ENCODE results near the gene CEMIP. TPM values are rescaled to one million over a fixed set of nuclear protein-coding genes. Genes with fewer than 3 reads are reported as not detected.

The CEMIP gene
- total and polyA plus RNA-seq, 2 of the 8 experiments (the other 6 are each of a cell fraction or from before 2014, with no cell fraction given): 0.11 to 0.60 TPM

GRCh38 chr15:80732167-80732566 is 47.0 kb upstream of the CEMIP start:
- H4K5ac ChIP-seq (ENCODE audit: insufficient read length, low read depth, low read length): no peak overlapping the region
- no peak for DNase-seq (ENCODE audit: low read depth in 1 of 2, low spot score in 2 of 2)
- H2BK20ac ChIP-seq (ENCODE audit: low read length): no peak overlapping the region
- H3K79me1 ChIP-seq (ENCODE audit: low read depth, low read length): peaks cover 3% of the 10 kb centered on the region
- H2AFZ ChIP-seq (ENCODE audit: low read length): no peak overlapping the region
- no peak for TF ChIP-seq RXRA (IDR thresholded peaks at IDR 0.05; ENCODE audit: insufficient read depth, low read depth, low read length)
- TF ChIP-seq SRF (IDR thresholded peaks at IDR 0.05; ENCODE audit: low read depth, low read length): no peak
- TF ChIP-seq CREB1 (IDR thresholded peaks at IDR 0.05): no peak
- TF ChIP-seq ATF3 (IDR thresholded peaks at IDR 0.05; ENCODE audit: insufficient read depth, low read depth, low read length): no peak
- TF ChIP-seq TBP (IDR thresholded peaks at IDR 0.05; ENCODE audit: low read depth, low read length): no peak
- TF ChIP-seq FOSL1 (IDR thresholded peaks at IDR 0.05; ENCODE audit: insufficient read depth, low read depth, low read length): no peak
- no peak for TF ChIP-seq GABPA (IDR thresholded peaks at IDR 0.05; ENCODE audit: borderline replicate concordance, insufficient read depth, low read length)
- TF ChIP-seq SIN3A (conservative IDR thresholded peaks at IDR 0.05 in 1 of 2, IDR thresholded peaks at IDR 0.05 in 1 of 2; ENCODE audit: low read depth in 1 of 2, low read length in 2 of 2): no peak
- TF ChIP-seq CHD2 (IDR thresholded peaks at IDR 0.05; ENCODE audit: low read length): no peak
- no peak for TF ChIP-seq JUN (IDR thresholded peaks at IDR 0.05; ENCODE audit: low read depth, low read length)
- no peak for TF ChIP-seq PHF8 (conservative IDR thresholded peaks at IDR 0.05; ENCODE audit: low read depth, low read length)
- TF ChIP-seq HDAC2 (IDR thresholded peaks at IDR 0.05; ENCODE audit: borderline replicate concordance in 1 of 2, low read depth in 2 of 2, low read length in 2 of 2): no peak
- TF ChIP-seq SP4 (IDR thresholded peaks at IDR 0.05; ENCODE audit: low read length): no peak
- H3K4me3 ChIP-seq (ENCODE audit: extremely low read depth in 1 of 4, insufficient read depth in 2 of 4, low read depth in 3 of 4, low read length in 4 of 4): no peak overlapping the region
- no peak overlapping the region for H2BK120ac ChIP-seq (replicated peaks; ENCODE audit: low read depth, low read length)
- H3K4me1 ChIP-seq (replicated peaks in 1 of 4; ENCODE audit: control insufficient read depth in 3 of 4, insufficient read depth in 4 of 4, low read length in 3 of 4): peaks cover 0 to 6% (median 0%) of the 10 kb centered on the region in 4 experiments; a peak in 2 of 7 replicates
- no peak overlapping the region for H2AK5ac ChIP-seq (ENCODE audit: low read depth, low read length)
- FAIRE-seq: no peak
- peaks cover 0 to 1% of the 10 kb centered on the region in 2 experiments for H4K20me1 ChIP-seq (replicated peaks in 1 of 2; ENCODE audit: control insufficient read depth in 1 of 2, insufficient read depth in 2 of 2, low read length in 2 of 2)
- no peak overlapping the region for H3K4ac ChIP-seq (replicated peaks; ENCODE audit: insufficient read length, low read depth, low read length)
- H3K14ac ChIP-seq (ENCODE audit: insufficient read length): no peak overlapping the region
- WGBS, 2 experiments (ENCODE audit: extremely low coverage in 1 of 2, insufficient coverage in 1 of 2, insufficient read length in 1 of 2, insufficient replicate concordance in 2 of 2, low coverage in 1 of 2, low lambda C conversion rate in 2 of 2, missing lambda C conversion rate in 1 of 2): 88% methylated on average over 6 of the region's 6 CpGs; no CpG with 5 or more reads in 1 of the 2 experiments
- H3K79me2 ChIP-seq (ENCODE audit: control insufficient read depth in 1 of 2, insufficient read depth in 2 of 2, low read length in 2 of 2): peaks cover 0 to 19% of the 10 kb centered on the region in 2 experiments; a peak in 2 of 4 replicates
- H2BK12ac ChIP-seq (ENCODE audit: low read depth, low read length): no peak overlapping the region
- no peak overlapping the region for H4K91ac ChIP-seq (replicated peaks; ENCODE audit: insufficient read length, low read length)
- H3K9me3 ChIP-seq (ENCODE audit: insufficient read depth in 2 of 2, low read depth in 1 of 2, low read length in 1 of 2): no peaks in the 10 kb centered on the region
- no peak overlapping the region for H3K23ac ChIP-seq (ENCODE audit: insufficient read length)
- H3K56ac ChIP-seq (replicated peaks; ENCODE audit: insufficient read length, low read depth, low read length): no peak overlapping the region
- no peak overlapping the region for H3K4me2 ChIP-seq (ENCODE audit: insufficient read depth in 1 of 2, low read depth in 2 of 2, low read length in 2 of 2)
- H3K27ac ChIP-seq (ENCODE audit: low read depth, low read length): no peak overlapping the region
- ChIA-PET POLR2A (ENCODE audit: partially characterized antibody) (interaction anchor here (1.0 to 1.1 kb wide), 2 partner anchors 9 to 20 kb away, joined by 3 read pairs; no protein-coding TSS in a partner anchor), CTCF (ENCODE audit: partially characterized antibody) (interaction anchor here (0.9 to 1.3 kb wide), 3 partner anchors 9 to 47 kb away, joined by 3 to 4 read pairs (median 4); partner anchors contain the start of gene CEMIP)
- no peak overlapping the region for H4K8ac ChIP-seq (ENCODE audit: extremely low read depth, insufficient read depth, low read length)
- H3K36me3 ChIP-seq (ENCODE audit: control insufficient read depth in 2 of 4, insufficient read depth in 4 of 4, low read length in 3 of 4): no peaks in the 10 kb centered on the region
- H3K27me3 ChIP-seq (replicated peaks in 1 of 4; ENCODE audit: control insufficient read depth in 3 of 4, extremely low read depth in 1 of 4, insufficient read depth in 3 of 4, low read length in 3 of 4): no peaks in the 10 kb centered on the region
- H2BK5ac ChIP-seq (ENCODE audit: low read depth, low read length): no peak overlapping the region
- H3K23me2 ChIP-seq (ENCODE audit: low read depth, low read length): no peaks in the 10 kb centered on the region
- no peak overlapping the region for H2BK15ac ChIP-seq (ENCODE audit: low read length)
- H3K18ac ChIP-seq (ENCODE audit: extremely low read depth, low read length): no peak overlapping the region
- no peak overlapping the region for H3K9ac ChIP-seq (replicated peaks in 1 of 4; ENCODE audit: extremely low read depth in 1 of 4, low read depth in 3 of 4, low read length in 3 of 4)
